ENCODE measurements around the gene COL6A2.
"Not testable (repeated sequence)": the region's sequence is repeated elsewhere in the genome, so short reads cannot be mapped to it uniquely, and the experiment has no call there.

COL6A2 gene

DNA sequence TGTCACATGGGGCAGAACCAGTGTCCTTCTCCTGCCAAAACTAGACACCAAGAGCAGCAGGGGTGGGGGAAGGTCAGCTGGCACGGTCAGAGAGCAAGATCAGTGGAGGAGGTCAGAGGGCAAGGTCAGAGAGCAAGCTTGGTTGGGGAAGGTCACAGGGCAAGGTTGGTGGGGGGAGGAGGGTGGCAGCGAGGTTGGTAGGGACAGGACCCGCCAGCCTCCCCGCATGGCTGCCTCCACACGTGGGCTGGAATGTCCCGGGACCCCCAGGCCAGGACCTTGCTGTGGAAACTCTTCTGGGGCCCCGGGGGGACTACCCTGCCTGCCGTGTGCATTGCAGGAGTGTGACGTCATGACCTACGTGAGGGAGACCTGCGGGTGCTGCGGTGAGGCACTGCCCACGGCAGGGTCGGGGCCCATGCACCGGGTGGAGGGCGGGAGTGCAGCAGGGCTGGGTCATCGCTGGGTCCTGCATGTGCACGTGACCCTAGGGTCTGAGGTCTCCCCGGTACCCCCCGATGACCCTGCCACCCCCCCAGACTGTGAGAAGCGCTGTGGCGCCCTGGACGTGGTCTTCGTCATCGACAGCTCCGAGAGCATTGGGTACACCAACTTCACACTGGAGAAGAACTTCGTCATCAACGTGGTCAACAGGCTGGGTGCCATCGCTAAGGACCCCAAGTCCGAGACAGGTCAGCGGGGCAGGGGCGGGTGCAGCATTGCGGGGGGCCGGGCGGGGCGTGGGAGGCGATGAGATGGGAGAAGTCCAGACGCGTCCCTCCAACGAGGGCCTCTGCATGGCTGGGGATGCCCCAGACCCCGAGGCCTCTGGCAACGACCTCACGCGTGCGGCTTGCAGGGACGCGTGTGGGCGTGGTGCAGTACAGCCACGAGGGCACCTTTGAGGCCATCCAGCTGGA lies 27.3 kb downstream of the COL6A2 start:
- no peak for DNase-seq (ENCODE audit: low read depth, low spot score)

DNA sequence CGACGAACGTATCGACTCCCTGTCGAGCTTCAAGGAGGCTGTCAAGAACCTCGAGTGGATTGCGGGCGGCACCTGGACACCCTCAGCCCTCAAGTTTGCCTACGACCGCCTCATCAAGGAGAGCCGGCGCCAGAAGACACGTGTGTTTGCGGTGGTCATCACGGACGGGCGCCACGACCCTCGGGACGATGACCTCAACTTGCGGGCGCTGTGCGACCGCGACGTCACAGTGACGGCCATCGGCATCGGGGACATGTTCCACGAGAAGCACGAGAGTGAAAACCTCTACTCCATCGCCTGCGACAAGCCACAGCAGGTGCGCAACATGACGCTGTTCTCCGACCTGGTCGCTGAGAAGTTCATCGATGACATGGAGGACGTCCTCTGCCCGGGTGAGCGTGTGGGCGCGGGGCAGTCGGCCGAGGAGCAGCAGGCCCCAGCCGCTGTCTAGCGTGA lies 28.0 kb downstream of the COL6A2 start:
- no peak for DNase-seq (ENCODE audit: low read depth, low spot score)

DNA sequence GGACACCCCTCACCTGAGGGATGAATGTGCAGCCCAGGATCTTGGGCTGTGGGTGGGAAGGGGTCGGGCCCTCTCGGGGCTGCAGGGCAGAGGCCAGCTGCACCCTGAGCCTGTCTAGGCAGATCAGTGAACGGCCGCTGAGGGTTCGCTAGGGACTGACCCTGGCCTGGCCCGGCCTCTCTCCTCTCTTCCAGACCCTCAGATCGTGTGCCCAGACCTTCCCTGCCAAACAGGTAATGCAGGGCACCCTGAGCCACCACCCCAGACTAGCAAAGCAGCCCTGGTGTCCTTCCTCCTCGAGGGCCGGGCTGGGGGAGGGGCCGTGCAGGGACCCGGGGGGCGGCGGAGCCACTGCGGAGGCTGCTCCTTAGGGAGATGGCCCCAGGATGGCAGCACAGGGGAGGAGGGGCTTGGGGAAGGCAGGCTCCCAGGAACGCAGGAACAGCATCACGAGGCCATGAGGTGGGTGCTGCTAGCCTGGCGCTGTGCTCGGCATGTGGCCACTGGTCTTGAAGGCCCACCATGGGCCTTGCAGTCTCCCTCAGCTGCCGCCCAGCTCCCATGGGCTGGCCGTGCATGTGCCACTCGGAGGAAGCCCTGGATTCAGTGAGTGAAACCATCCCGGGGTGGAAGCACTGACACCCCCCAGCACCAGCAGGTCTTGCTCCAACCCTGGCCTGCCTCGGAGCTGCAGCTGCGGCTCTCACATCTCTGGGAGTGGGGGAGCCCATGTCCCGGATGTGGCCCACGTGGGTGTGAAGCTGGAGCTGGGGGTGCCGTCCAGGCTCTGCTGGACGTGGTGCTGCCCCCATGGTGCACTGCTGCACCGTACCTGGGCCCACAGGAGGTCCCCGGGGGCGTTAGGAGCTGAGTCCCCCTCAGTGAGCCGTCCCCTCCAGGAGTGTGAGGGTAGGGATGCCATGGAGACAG lies 28.7 kb downstream of the COL6A2 start:
- no peak for DNase-seq (ENCODE audit: low read depth, low spot score)

DNA sequence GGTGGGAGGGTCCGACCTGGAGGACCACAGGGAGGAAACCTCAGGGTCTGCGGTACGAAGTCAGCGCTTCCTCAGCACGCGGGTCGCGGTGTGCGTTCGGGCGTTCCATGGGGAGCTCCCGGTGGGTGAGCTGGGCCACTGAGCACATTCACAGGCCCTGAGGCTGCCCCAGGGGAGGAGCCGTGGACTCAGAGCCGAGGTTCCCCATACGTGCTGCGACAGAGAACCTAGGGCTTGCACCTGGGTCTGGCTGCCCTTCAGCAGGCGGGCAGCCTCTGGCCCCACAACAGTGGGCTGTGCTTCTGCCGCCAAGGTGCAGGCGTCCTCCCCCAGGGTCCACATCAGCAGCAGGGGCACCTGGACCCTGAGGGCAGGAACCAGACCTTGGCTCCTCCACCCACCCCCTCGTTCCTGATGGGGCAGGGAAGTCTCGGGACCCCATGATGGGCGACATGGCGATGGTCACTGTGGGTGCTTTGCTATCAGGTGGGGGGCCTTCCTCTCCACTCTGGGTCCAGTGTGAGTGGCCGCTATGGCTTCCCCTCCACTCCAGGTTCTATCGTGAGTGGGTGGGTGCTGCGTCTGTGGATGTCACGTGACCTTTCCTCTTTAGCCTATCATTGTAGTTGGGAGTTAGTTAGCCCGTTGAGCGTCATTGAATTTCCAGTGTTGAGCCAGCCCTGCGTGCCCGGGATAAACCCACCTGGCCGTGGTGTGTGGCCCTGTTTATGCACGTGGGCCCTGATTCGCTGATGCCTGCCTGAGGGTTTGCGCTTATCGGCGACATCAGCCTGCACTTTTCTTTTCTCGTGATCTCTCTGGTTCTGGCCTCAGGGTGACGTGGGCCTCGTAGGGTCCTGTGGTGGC lies 29.6 kb downstream of the COL6A2 start:
- DNase-seq (ENCODE audit: low read depth, low spot score): no peak

DNA sequence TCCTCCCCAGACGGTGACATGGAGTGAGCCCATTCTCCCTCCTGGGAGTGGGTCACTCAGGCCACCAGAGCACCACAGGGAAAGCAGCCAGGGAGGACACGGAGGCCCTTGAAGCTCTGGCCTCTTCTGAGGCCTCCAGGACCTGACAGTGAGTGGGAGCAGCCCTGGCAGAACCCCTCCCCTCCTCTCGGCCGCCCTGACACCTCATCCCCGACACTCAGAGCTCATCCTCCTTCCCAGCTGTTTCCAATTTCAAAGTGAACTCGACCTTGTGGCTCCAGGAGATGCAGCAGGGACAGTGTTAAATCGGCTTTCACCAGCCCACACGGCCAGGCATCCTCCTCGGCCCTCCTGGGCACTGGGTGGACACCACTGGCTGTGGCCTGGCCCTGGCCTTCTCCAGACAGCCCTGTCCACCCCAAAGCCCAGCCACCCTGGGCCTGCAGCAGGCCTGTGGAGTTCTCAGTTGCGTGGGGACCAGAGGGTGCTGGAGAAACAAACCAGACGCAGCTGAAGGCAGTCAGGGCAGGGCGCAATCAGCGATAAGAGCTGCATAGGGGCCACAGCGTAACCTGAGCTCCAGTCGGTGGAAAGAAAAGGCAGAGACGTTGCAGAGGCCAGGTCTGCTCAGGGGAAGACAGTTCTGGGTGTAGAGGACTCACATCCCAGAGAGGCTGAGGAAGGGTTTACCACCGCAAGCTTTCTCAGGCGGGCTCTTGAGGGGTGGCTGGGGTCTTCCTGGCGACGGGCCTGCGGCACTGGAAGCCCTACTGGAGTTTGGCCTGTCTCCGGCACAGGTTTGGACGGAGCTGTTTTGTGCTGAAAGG lies 30.4 kb downstream of the COL6A2 start:
- DNase-seq (ENCODE audit: low read depth, low spot score): no peak

DNA sequence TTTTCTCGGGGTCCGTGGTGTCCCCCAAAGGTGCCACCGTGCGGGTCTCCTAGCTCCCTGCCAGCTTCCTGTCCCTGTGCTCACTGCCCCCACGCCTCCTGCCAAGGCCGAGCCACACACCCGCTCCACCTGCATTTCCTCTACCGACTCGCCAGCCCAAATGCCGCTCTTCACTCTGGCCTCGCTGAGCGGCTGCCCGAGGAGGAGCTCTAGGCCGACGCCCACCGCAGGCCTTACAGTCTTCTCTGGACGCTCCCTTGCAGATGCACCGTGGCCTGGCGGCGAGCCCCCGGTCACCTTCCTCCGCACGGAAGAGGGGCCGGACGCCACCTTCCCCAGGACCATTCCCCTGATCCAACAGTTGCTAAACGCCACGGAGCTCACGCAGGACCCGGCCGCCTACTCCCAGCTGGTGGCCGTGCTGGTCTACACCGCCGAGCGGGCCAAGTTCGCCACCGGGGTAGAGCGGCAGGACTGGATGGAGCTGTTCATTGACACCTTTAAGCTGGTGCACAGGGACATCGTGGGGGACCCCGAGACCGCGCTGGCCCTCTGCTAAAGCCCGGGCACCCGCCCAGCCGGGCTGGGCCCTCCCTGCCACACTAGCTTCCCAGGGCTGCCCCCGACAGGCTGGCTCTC lies 31.1 kb downstream of the COL6A2 start:
- DNase-seq (ENCODE audit: low read depth, low spot score): no peak

DNA sequence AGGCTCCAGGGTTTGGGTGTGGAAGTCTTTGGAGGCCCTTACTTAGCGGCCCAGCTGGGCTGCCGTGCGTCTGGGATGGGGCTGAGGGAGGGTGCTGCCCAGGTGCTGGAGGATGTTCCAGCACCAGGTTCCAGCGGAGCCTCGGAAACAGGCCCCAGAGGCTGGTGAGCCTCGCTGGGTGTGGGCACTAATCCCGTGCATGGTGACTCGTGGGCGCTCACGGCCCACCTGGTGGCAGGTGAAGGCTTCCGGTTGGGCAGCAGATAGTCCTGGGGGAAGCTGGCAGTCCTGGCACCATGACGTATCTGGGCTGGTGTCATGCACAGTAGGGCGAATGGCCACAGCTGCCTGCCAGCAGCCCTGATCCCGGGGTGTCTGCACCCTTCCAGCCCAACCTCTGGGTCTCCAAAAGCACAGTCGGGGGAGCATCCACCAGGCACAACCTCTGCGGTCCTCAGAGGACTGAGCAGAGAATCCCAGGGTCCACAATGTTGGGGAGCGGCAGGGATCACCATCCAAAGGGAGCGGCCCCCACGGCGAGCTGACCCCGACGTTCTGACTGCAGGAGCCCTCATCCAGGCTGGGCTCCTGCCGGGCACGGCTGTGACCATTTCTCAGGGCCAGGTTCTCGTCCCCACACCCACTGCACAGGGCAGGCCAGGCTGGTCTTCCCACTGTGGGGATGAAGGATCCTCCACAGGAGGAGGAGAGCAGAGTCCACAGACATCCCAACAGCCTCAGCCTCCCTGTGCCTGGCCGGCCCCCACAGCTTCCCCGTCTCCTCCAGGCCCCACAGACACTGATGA lies 32.1 kb downstream of the COL6A2 start:
- DNase-seq (ENCODE audit: low read depth, low spot score): no peak

DNA sequence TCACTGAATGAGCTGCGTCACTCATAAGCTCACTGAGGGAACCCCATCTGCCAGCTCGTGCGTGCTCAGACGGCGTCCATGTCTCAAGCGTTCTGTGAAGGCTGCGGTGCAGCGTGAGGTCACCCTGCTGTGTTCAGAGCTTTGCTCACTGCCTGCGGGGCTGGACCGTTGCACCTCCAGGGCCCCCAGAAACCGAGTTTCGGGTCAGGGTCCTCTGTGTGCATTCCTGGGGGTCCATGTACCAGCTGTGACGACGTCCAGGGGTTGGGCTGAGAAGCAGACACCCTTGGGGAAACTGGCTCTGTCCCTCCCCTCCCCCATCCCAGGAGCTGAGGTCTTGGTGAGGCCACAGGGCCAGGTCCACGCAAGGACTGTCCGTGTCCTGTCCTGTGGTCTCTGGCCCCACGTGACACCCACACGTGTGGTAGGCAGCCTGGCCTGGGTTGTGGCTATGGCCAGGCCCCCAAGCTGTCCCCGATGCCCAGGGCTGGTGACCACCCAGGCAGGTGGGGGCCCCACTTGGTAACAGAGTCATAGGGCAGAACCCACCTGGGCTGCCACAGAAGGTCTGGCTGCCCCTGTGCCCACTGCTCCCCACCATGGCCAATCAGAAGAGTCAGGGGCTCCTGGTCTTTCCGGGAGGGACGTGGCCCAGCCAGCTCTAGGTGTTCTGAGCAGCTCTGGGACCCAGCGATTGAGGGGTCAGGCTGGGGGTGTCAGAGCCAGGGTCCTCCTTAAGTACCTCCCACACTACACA lies 33.1 kb downstream of the COL6A2 start:
- DNase-seq (ENCODE audit: low read depth, low spot score): no peak

DNA sequence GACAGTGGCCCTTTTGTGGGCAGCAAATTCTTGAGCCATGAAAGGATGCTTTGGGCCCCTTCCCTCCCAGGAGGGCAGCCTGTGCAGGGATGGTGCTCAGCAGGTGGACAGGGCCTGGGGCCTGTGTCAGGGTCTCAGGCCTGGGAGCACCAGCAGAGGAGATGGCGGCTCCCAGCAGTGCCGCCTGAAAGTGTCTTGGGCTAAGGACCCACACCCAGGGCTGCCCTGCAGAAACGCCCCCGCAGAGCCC lies 33.6 kb downstream of the COL6A2 start:
- no peak for DNase-seq (ENCODE audit: low read depth, low spot score)

DNA sequence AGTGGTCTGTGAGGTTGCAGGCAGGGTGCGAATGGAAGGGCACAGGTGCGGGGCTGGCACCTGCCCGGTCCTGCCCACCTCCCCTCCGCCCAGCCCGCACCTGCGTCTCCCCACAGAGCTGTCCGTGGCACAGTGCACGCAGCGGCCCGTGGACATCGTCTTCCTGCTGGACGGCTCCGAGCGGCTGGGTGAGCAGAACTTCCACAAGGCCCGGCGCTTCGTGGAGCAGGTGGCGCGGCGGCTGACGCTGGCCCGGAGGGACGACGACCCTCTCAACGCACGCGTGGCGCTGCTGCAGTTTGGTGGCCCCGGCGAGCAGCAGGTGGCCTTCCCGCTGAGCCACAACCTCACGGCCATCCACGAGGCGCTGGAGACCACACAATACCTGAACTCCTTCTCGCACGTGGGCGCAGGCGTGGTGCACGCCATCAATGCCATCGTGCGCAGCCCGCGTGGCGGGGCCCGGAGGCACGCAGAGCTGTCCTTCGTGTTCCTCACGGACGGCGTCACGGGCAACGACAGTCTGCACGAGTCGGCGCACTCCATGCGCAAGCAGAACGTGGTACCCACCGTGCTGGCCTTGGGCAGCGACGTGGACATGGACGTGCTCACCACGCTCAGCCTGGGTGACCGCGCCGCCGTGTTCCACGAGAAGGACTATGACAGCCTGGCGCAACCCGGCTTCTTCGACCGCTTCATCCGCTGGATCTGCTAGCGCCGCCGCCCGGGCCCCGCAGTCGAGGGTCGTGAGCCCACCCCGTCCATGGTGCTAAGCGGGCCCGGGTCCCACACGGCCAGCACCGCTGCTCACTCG lies 34.1 kb downstream of the COL6A2 start:
- no peak for DNase-seq (ENCODE audit: low read depth, low spot score)

DNA sequence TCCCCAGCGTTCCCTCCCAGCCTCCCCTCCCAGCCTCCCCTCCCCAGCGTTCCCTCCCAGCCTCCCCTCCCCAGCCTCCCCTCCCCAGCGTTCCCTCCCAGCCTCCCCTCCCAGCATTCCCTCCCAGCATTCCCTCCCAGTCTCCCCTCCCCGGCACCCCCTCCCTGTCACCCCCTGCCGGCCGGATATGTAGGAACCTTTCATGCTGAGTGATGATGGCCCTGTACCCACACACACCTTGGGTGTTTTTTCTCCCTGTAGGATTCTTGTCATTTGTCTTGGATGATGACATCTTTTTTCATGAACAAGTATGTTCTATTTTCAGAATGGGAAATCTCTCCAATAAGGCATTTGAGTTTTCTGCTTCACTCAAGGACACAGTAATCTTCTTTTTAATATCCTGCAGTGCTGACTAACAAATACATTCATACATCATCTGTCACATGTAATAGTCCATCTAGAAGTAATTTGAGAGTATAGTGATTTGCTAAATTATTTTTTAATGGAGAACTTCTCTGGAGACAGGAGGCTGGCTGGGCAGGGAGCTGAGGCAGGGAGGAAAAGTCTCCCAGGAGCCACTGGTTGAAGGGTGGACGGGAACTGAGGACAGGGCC lies 38.0 kb downstream of the COL6A2 start:
- DNase-seq (ENCODE audit: low read depth, low spot score): no peak

DNA sequence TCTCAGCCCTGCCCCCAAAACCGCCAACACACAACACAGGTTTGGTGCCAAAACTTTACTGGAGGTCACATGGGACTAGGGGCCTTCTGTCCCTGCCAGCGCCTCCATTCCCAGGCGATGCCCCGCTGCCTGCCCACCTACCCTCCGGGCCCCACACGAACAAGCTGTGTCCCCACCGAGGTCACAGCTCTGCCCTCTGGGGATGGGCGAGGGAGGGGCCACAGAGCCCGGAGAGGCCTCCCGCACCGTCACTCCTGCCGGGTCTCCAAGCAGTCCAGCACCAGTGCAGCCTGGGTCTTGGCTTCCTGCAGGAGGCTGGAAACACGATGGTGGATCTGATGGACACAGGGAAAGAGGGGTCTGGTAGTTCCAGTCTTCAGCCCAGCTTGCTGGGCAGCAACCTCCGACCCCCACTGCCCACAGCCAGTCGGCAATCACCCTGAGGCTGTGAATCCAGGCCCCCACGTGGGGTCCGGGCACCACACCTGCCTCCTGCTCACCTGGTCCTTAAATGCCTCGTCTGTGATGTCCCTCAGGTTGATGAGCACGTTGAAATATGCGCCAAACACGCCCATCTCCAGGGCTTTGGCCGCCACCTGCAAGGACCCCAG lies 38.9 kb downstream of the COL6A2 start:
- no peak for DNase-seq (ENCODE audit: low read depth, low spot score)

DNA sequence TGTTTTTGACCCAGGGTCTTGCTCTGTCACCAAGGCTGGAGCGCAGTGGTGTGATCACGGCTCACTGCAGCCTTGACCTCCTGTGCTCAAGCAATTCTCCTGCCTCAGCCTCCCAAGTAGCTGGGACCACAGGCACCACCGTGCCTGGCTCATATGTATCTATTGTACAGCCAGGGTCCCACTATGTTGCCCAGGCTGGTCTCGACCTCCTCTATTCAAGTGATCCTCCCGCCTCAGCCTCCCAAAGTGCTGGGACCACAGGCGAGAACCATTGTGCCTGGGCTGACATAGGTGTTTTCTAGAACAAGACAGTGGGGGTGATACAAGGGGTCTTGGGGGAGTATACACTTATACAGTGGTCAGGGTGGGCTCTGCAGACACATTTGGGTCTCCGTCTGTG lies 40.0 kb downstream of the COL6A2 start:
- no peak for DNase-seq (ENCODE audit: low read depth, low spot score)

DNA sequence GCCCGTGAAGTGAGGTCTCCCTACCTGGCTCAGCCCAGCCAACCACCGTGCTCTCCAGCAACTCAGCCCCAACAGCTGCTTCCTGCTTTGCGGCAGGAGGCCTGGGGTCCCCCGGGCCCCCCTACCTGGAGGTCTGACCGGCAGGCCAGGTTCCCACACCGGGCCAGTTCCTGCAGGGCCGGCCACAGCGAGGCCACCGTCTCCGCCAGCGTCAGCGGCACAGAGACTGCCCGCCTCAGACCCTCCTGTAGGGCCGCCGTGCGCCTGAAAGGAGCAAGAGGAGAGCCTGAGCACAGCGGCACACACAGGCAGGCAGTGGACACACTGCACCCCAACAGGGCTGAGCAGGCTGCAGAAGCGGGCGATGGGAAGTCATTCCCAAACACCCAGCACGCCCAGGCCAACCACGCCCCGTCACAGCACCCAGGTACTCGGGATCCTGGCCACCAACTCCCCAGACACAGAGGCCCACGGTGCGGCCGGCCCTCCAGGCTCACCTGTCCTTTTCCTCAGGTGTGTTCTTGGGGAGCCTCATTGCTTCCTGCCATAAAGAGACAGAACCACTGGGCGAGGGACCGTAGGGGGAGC lies 40.6 kb downstream of the COL6A2 start:
- DNase-seq (ENCODE audit: low read depth, low spot score): no peak

DNA sequence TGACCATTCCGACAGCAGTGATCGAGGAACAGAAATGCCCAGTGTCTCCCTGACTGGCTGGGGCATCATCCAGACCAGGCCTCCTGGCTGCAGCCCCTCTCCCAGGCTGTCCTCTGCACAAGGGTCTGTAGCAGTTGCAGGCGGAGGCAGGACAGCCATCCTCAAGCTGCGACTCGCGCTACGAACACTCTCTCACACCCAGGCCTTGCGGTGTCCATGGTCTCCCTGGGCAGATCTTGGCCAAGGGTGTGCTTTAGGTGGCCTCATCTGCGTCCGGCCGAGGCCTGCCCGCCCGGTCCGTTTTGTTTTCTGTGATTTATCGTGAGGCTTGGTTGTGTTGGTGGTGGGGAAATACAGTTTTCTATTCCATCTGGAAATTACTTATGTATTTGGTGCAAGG lies 41.8 kb downstream of the COL6A2 start:
- no peak for DNase-seq (ENCODE audit: low read depth, low spot score)

DNA sequence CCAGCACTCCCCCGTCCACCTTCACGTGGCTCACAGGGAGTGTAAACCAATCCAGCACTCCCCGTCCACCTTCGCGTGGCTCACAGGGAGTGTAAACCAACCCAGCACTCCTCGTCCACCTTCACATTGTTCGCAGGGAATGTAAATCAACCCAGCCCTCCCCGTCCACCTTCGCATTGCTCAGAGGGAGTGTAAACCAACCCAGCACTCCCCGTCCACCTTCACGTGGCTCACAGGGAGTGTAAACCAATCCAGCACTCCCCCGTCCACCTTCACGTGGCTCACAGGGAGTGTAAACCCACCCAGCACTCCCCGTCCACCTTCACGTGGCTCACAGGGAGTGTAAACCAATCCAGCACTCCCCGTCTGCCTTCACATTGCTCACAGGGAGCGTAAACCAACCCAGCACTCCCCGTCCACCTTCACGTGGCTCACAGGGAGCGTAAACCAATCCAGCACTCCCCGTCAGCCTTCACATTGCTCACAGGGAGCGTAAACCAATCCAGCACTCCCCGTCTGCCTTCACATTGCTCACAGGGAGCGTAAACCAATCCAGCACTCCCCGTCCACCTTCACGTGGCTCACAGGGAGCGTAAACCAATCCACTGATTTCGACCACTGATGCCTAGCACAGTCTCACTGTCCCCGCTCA lies 42.6 kb downstream of the COL6A2 start:
- DNase-seq (ENCODE audit: low read depth, low spot score): not testable (repeated sequence)

All from brain pericyte (primary cell).